HG02970 (cell line): ENCODE data around the gene CNTNAP4.

Experiments
- ATAC-seq: cut with Tn5 transposase; IDR thresholded peaks from one replicate; pipeline ENCODE4 v1.9.1; 2021; ENCODE audit warnings: mild to moderate bottlenecking, moderate library complexity, moderate number of reproducible peaks; ENCODE audit not compliant: unreplicated experiment, low FRiP score

Gene CNTNAP4

DNA sequence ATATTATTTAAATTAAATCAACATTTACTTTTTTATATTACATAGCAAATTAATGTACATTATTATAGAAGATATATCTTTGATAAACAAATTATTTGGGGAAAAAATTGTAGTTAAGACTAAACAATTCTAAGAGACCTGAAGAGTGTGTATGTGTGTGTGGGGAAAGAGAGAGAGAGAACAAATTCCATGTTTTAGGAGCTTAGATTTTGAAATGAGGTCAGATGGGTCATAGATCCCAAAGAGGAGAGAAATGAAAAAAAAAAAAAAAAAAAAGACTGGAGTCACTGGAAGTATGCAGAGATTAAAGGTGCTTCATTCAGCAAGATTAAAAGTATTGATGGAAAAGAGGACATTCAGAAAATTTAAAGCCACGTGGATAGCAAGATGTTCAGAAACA is 206.8 kb downstream of the CNTNAP4 start:
- ATAC-seq: no peak

DNA sequence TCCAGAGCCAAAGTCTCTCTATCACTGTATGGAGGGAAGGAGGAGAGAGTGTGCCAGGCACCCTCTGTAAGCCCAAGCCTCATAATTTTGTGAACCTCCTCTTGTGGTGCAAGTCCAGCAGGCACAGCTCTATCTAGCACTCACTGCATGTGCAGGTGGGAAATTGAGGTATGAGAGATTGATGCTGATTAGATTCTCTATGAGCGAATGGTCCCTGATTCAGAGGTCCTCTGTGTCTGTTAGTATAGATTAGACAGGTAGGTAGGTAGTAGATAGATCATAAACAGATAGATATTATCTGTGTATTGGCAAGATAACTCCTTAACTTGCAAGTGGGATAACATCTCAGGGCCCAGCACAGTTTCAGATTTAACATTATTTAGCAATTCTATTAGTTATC is 209.5 kb downstream of the CNTNAP4 start:
- ATAC-seq: no peak

DNA sequence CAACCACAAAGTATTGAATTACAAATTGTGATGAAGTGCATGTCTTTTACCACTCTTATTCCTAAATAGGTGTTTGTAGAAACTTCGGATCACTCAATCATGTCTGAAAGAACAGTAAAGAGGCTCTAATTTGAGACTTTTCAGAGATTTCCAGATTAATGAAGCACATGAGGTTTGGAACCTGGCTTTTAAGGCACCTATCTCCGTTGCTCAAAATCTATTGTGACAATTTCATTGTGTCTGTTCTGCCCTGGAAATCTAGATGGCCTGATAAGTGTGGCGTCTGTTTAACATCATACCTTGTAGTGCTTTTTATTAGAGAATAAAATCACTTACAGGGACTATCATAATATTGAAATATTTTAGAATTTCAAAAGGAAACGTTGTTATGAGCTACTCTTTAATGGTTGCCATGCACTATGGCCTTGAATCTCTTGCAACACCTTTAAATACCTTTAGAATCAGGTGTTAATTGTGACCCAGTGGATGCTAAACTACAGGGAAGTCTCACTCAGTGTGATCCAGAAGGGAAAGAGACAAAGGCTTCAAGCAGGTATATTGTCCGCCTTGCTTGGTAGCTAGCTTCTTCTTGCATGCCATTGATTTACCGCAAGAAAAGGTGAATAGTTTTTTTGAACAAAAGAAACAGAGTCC is 210.3 kb downstream of the CNTNAP4 start:
- no peak for ATAC-seq

DNA sequence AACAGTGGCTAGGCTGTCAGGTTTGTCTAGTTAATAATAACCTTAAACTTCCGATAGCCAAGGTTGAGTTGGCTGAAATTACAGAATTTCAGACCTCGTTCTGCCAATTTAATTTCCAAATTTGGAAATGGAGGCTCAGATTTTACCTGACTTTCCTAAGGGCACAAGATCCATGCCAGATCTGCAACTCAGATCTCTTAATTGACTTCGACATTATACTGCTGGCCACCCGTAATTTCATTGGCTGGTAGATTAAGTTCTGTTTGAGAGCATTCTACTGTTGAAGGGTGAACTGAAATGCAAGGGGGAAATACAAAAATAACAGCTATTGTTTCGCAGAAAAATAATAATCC is 210.8 kb downstream of the CNTNAP4 start:
- no peak for ATAC-seq

DNA sequence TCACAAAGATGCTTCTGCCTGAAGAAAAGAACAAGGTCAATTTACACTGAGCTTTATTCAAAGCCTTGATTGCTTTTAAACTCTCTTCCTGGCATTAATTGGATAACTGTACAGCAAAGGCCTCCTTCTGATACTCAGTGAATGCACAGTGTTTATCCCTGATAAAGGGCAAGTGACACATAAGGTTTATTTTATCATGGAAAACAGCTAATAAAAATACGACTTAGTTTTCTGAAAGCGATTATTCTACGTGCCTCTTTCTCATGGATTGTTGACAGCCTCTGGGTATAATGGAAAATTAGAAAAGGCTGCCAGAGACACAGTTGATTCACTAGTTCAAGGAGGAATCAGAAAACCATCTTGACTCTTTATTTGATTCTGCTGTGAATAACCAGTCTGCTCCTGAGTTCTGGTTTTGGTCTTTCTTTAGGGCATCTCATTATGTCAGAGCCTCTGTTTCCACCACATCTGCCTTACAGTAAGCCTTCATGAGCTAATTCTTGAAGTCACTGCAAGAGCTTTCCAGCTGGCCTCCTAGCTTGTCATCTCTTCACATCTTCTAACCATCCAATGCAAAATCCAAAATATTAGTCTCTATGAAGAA is 212.9 kb downstream of the CNTNAP4 start:
- no peak for ATAC-seq

DNA sequence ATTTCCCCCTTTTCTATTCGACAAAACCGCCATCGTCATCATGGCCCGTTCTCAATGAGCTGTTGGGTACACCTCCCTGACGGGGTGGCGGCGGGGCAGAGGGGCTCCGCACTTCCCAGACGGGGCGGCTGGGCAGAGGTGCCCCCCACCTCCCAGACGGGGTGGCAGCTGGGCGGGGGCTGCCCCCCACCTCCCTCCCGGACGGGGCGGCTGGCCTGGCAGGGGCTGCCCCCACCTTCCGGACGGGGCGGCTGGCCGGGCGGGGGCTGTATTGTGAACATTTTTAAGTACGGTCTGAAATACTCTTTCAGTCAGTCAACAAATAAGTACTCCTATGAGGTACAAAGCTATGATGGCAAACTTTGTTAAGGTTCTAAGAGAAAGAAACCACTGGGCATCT is 222.8 kb downstream of the CNTNAP4 start:
- ATAC-seq: no peak

DNA sequence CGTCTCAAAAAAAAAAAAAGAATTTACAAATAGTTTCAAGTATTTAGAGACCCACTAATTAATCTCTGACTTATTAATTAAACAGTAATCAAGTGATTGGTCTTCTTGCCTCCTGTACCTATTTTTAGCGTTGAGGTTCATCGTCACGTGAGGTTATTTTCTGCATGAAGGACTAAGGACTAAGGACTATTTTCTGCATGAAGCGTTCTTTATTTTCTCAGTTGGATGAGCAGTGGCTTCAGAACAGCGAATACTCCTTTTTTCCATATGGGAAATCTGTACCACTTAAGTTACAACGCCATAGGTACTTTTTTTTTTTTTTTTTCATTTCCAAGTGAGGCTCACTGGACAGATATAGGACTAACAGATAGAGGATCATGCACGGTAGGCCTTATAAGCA is 224.9 kb downstream of the CNTNAP4 start:
- no peak for ATAC-seq

DNA sequence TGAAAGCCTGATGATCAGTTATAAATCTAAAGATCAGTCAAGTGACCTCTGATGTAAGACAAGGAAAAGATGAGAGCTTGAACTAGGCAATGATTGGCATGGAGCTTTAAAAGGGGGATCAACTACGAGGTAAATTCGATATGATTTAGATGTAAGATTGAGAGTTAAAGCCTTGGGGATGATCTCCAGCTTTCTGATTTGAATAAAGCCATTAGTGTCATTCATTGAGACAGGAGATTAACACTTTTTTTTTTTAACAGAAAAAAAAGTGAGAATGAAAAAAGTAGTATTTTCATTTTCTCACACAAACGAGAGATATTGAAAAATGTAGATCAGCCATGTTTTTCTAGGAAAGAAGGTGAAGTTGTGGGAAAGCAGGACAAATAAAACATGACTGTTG is 225.4 kb downstream of the CNTNAP4 start:
- ATAC-seq: no peak

DNA sequence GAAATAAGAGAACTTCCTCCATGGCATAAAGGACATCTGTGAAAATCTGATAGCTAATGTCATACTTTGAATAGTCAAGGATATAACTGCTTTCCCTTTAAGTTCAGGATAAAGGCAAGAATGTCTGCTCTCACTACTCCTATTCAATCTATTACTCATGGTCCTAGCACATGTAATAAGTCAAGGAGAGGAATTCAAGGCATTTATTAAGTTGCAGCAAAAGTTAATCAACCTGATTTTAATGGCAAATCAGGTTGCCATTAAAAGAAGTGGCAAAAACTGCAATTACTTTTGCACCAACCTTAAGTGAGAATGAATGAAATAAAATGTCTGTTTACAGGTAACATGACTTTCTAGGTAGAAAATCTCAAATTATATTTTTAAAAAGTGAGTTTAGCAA is 225.9 kb downstream of the CNTNAP4 start:
- no peak for ATAC-seq

DNA sequence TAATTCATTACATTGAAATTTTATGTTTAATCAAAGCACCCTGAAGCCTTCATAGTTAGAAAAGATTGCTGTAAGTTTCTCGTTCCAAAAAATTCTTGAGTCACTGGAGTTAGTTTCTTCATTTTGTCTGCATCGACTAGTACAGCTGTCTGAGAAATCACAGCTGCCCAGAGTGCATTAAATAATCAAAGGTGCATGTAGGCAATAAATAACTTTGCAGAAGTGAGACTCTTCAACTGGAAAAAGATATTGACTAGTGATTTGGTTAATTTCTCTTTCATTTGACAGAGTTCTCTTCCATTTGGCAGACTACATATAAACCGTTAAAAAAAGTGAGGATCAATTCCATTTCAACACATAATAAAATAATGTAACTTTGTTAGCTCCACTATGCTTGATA is 234.0 kb downstream of the CNTNAP4 start:
- ATAC-seq: no peak

DNA sequence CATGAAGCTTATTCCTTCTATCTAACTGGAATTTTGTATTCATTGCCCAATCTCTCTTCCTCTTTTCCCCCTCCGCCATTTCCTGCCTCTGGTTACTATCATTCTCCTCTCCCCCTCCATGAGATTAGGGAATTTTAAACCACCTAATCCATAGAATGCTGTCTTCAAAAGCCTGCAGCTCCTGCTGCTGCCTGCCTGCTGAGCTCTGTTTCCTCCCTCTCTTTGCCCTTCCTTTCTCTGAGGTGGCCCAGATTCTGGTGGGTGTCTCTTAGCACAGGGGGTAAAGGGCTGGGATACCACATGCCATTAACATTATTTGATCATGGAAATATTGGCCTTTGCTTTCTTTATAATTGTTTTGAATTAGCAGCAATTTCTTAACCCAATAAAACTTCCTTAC is 241.6 kb downstream of the CNTNAP4 start:
- ATAC-seq: no peak

DNA sequence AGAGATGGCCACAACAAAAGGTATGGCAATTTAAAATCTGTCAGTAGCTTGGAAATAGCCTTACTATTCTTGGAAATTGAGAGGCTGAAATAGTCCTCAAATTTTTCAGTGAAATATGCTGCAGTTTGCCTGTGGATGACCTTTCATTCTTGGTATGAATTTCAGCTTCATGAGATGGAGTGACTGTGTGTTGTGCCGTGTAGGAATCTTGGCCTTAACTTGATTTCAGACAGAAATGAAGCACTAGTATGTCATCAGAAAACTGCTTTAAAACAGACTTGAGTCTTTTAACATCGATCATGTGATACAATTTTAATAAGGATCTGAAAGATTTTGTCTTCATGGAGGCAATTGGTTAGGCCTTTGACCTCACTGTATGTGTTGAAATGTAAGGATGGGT is 247.2 kb downstream of the CNTNAP4 start:
- no peak for ATAC-seq

DNA sequence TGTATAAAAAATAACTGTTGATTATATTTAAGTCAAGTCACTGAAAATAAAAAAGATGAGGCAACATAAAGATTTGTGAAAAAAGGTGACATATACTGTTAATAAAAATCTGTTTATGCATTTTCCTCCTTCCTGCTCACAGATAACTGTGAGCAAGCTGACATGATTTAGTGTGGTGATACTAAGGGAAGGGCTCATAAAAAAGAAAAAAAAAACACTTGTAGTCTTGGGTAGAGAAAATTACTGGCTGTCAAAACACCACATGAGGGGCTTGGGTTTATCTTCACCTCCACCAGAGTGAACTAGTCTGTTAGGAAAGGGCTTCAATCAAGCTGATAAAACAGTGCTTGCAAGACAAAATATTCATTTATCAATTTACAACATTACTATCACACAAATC is 247.6 kb downstream of the CNTNAP4 start:
- no peak for ATAC-seq

DNA sequence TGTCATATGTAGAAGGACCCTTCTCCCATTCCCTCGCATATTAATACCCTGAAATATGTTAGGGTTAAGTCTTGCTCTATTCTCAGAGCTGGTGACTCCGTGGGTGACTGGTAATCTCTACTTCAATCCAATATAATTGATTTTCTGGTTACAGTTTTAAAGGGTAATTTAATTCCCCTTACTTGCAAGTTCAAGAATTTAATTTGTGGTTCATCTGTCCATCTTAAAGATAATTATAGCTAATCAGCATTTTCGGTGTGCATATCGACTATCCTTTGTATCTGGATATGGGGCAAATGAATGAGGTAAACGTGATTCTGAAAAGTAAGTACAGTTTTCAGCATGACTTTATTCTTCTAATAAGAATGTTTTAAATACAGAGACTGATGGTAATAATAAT is 250.0 kb downstream of the CNTNAP4 start:
- no peak for ATAC-seq

DNA sequence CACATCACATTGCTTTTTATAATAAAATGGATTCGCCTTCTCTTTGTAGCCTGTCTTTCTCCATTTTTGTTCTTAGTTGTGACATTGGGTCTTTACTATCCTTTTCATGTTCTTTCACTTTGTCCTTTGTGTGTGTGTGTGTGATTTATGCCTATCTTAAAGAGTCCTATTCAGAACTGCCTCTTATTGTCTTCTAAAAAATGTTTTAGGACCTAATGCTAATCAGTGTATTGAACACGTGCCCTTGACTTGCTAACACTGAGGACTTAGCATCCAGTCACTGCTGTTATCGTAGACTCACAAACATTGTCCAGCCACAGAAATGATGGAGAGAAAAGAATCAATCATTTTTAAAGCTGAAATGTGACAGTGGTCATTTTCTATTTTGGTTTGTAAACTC is 251.9 kb downstream of the CNTNAP4 start:
- ATAC-seq: no peak

DNA sequence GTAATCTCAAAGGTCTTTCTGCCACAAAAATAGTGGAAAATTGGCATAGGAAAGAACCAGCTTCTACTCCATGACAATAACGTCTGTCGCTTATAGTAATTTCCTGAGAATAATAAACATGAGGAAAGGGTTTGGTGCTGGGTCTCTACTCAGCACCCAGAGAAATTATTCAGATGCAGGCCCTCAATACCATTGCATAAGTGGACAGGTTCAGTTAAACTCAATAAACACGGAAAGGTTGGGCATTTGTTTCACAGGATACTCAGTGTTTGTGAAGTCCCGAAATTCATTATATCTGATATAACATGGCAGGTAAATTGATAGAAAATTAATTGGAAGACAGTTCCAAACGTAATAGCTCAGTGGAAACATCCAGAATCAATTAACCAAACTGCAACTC is 254.0 kb downstream of the CNTNAP4 start:
- ATAC-seq: no peak

DNA sequence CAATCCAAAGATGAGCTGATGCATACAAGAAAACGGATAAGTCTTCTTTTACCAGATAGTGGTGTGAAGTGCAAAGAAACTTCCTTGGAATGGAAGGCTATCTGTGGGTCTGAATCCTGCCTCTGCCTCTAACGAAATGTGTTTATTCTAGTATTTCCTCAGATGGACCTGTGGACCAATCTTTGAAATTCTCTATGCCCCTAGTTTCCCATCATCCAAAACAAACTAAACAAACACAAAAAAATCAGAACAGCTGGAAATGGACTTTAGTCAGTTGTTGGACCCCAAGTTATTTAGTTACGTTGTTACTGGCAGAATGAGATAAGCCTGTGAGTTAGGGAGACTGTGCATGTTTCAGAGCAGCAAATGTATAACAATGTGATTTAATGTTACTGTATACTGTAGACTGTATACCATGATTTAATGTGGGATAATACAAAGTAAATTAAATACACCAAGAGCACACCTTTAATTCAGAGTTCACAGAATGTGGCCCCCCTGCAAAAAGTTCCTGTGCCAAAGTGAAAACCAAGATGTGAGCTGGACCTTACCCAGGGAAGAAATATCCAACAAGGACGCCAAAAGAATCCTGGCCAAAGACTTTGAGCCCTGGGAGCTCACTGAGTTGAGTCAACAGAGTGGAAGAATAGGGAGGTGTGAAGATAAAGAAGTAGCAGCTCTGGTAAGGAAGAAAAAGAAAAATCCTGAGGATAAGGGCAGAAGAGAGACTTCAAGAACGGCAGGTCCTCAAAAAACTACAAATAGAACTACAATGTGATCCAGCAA is 255.2 kb downstream of the CNTNAP4 start:
- no peak for ATAC-seq

DNA sequence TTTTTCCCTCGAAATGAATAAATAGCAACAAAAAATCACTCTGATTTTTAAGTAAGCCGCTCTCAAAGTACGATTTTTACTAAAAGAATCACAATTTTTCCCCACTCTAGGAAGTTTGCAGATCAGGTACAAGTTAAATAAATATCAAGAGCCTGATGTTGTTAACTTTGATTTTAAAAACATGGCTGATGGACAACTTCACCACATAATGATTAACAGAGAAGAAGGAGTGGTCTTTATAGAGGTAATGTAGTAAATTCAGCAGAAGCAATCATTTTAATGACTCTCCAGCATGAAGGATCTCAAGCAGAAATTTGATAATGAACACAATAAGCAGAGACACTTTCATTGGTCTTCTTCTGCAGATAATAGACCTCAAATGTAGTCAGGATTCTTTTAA is 262.4 kb downstream of the CNTNAP4 start:
- ATAC-seq: no peak

DNA sequence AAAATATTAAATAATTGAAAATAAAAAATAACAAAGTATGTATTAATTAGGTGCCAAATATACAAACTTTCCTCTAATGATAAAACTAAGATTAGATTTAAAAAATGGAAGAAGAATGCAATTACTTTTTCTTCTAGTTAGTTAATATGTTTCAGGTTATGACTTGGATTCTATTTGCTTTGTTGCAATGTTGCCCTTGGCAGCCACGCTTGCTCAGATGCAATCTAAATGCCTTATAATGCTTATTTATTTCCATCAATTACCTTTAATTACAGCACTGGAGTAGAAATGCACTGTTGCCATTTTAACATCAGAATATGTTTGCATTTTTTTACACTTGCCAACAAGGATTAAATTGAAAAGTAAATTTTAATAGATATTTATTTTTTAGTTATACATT is 263.9 kb downstream of the CNTNAP4 start:
- no peak for ATAC-seq

DNA sequence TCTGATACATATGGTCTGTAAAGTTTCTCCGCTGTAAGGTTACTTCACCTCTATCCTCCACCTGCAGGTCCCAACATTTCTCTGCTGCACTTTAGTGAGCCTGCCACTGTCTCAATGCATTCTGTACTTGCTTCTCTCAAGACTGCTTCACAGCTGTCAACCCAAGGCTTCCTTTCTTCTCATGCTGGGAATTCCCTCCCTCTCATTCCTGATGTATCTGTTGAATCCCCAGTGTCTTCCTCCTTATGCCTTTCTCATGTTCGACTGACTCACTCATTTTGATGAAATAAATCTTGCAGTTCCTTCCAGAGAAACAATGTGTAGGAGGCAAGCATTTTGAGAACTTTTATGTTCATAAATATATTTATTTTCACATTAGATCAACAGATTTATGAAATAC is 288.3 kb downstream of the CNTNAP4 start:
- ATAC-seq: no peak

DNA sequence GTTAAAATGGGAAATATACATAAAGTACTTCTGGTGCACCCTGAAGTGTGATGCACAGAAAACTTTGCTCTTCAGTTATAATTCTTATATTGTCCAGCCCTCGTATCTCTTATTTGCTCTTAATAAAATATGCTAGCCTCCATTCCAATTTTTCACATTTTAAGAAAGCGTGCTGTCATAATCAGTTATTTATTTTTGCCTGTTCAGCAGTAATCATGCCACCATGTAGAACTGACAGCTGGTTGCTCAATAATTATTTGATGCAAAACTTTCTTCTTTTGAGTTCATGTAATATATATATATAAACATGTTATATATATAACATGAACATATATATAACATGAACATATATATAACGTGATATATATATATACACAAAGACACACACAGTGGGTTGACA is 294.6 kb downstream of the CNTNAP4 start:
- ATAC-seq: no peak

DNA sequence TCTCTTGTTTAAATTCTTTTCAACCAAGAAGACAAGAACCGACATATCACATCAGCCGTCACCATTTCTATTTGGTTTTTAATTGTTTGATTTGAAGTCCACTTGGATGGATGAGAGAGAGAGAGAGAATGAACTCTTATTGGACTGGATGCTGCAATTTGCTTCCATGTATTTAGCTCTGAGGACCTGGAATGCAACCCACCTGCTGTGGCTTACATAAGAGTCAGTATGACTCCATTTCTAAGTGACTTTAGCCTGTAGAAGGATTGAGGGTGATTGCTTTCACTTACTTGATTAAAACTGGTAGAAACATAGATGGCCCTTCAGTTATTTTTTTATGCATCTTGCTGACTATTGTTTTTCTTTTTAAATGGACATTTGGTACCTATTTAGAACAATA is 296.1 kb downstream of the CNTNAP4 start:
- ATAC-seq: no peak
